WTC11 (cell line): Measurements from ENCODE around the gene GABBR2. TPM values are rescaled to one million over a fixed set of nuclear protein-coding genes. Genes with fewer than 3 reads are reported as not detected.

Experiments used
- ATAC-seq: fragments of 200-7000 bp; cut with Tn5 transposase; 2 replicates; pipeline ENCODE4 v1.10.0; 2021; ENCODE audit warnings: mild to moderate bottlenecking, moderate library complexity
- CTCF ChIA-PET: fragments of 300-600 bp; sonication (Branson Sonifier 250); formaldehyde crosslinking; loops from one replicate; lab custom pipeline; 2021; ENCODE audit warnings: antibody characterized with exemption; lab: Charles Lee
- POLR2A ChIA-PET: fragments of 350-600 bp; sonication (Branson Sonifier 250); formaldehyde crosslinking; loops from one replicate; lab custom pipeline; 2021; ENCODE audit warnings: antibody characterized with exemption; lab: Charles Lee
- DNase-seq: peaks from one replicate; pipeline ENCODE4 v3.0.0; 2021; ENCODE audit warnings: low spot score
- H3K27ac Mint-ChIP-seq: 2 replicates; pipeline ENCODE4 v1.8.0; 2021; ENCODE audit warnings: mixed read lengths
- H3K27me3 Mint-ChIP-seq: 2 replicates; pipeline ENCODE4 v1.8.0; 2021; ENCODE audit warnings: low read depth, mild to moderate bottlenecking, moderate library complexity, mixed read lengths
- H3K36me3 Mint-ChIP-seq: 2 replicates; pipeline ENCODE4 v1.8.0; 2021; ENCODE audit warnings: mixed read lengths
- H3K4me1 Mint-ChIP-seq: 2 replicates; pipeline ENCODE4 v1.8.0; 2022; ENCODE audit warnings: mixed read lengths
- H3K4me3 Mint-ChIP-seq: 2 replicates; pipeline ENCODE4 v1.8.0; 2021; ENCODE audit warnings: mild to moderate bottlenecking, moderate library complexity, mixed read lengths
- H3K9me3 Mint-ChIP-seq: 2 replicates; pipeline ENCODE4 v1.8.0; 2021; ENCODE audit warnings: mixed read lengths
- ARID4B ChIP-seq: sonication (generic); formaldehyde crosslinking; IDR thresholded peaks from 2 replicates; pipeline ENCODE4 v1.8.0; 2023; ENCODE audit warnings: missing genetic modification reagents, mild to moderate bottlenecking, borderline replicate concordance
- CDX4 ChIP-seq: fragments of 250-450 bp; sonication (Bioruptor Pico); IDR thresholded peaks from 2 replicates; pipeline ENCODE4 v1.9.0; 2021; ENCODE audit warnings: moderate library complexity, mild to moderate bottlenecking, inconsistent platforms, borderline replicate concordance
- EMX1 ChIP-seq: fragments of 250-450 bp; sonication (Bioruptor Pico); IDR thresholded peaks from 2 replicates; pipeline ENCODE4 v1.8.0; 2021; ENCODE audit warnings: mild to moderate bottlenecking
- ESRRA ChIP-seq: sonication (generic); formaldehyde crosslinking; IDR thresholded peaks from 2 replicates; pipeline ENCODE4 v1.8.1; 2022; ENCODE audit warnings: mild to moderate bottlenecking, missing genetic modification reagents, borderline replicate concordance
- ETV6 ChIP-seq: sonication (generic); formaldehyde crosslinking; IDR thresholded peaks from 2 replicates; pipeline ENCODE4 v1.8.1; 2022; ENCODE audit warnings: mild to moderate bottlenecking, missing genetic modification reagents
- GTF2I ChIP-seq: fragments of 250-450 bp; sonication (Bioruptor Pico); conservative IDR thresholded peaks from 2 replicates; pipeline ENCODE4 v1.4.0; 2021; ENCODE audit warnings: mild to moderate bottlenecking
- HMGA2 ChIP-seq: fragments of 250-450 bp; sonication (Bioruptor Pico); IDR thresholded peaks from 2 replicates; pipeline ENCODE4 v1.4.0; 2021; ENCODE audit warnings: mild to moderate bottlenecking, moderate library complexity
- JAZF1 ChIP-seq: fragments of 250-450 bp; sonication (Bioruptor Pico); IDR thresholded peaks from 2 replicates; pipeline ENCODE4 v1.9.0; 2021; ENCODE audit warnings: moderate library complexity, mild to moderate bottlenecking, inconsistent platforms
- KAT7 ChIP-seq: sonication (generic); formaldehyde crosslinking; IDR thresholded peaks from 2 replicates; pipeline ENCODE4 v1.8.1; 2023; ENCODE audit warnings: missing genetic modification reagents, mild to moderate bottlenecking, borderline replicate concordance
- MAX ChIP-seq: sonication (generic); formaldehyde crosslinking; IDR thresholded peaks from 2 replicates; pipeline ENCODE4 v1.8.0; 2022; ENCODE audit warnings: mild to moderate bottlenecking, missing genetic modification reagents
- MXD4 ChIP-seq: fragments of 250-450 bp; sonication (Bioruptor Pico); IDR thresholded peaks from 2 replicates; pipeline ENCODE4 v1.8.0; 2021; ENCODE audit warnings: mild to moderate bottlenecking, moderate library complexity, borderline replicate concordance
- MYBL2 ChIP-seq: sonication (generic); formaldehyde crosslinking; IDR thresholded peaks from 2 replicates; pipeline ENCODE4 v1.8.1; 2023; ENCODE audit warnings: mild to moderate bottlenecking, moderate library complexity, missing genetic modification reagents
- NR3C1 ChIP-seq: sonication (generic); formaldehyde crosslinking; conservative IDR thresholded peaks from 2 replicates; pipeline ENCODE4 v1.8.1; 2023; ENCODE audit warnings: low read depth, mild to moderate bottlenecking, missing genetic modification reagents
- PRRX2 ChIP-seq: fragments of 250-450 bp; sonication (Bioruptor Pico); IDR thresholded peaks from 2 replicates; pipeline ENCODE4 v1.8.0; 2021; ENCODE audit warnings: mild to moderate bottlenecking
- RORB ChIP-seq: fragments of 250-450 bp; sonication (Bioruptor Pico); IDR thresholded peaks from 2 replicates; pipeline ENCODE4 v1.9.0; 2021; ENCODE audit warnings: mild to moderate bottlenecking
- SMAD3 ChIP-seq: sonication (generic); formaldehyde crosslinking; IDR thresholded peaks from 2 replicates; pipeline ENCODE4 v1.8.0; 2022; ENCODE audit warnings: missing genetic modification reagents, mild to moderate bottlenecking, borderline replicate concordance
- SOX15 ChIP-seq: fragments of 250-450 bp; sonication (Bioruptor Pico); IDR thresholded peaks from 2 replicates; pipeline ENCODE4 v1.9.0; 2021; ENCODE audit warnings: mild to moderate bottlenecking
- USF2 ChIP-seq: sonication (generic); formaldehyde crosslinking; IDR thresholded peaks from 2 replicates; pipeline ENCODE4 v1.8.1; 2023; ENCODE audit warnings: mild to moderate bottlenecking, missing genetic modification reagents, moderate library complexity
- ZBTB21 ChIP-seq: sonication (generic); formaldehyde crosslinking; IDR thresholded peaks from 2 replicates; pipeline ENCODE4 v1.8.1; 2023; ENCODE audit warnings: mild to moderate bottlenecking, missing genetic modification reagents, borderline replicate concordance
- ZMAT4 ChIP-seq: fragments of 250-450 bp; sonication (Bioruptor Pico); IDR thresholded peaks from 2 replicates; pipeline ENCODE4 v1.9.0; 2021; ENCODE audit warnings: mild to moderate bottlenecking
- ZNF317 ChIP-seq: sonication (generic); formaldehyde crosslinking; IDR thresholded peaks from 2 replicates; pipeline ENCODE4 v1.8.1; 2023; ENCODE audit warnings: low read depth, mild to moderate bottlenecking, moderate library complexity, missing genetic modification reagents, borderline replicate concordance
- ZNF425 ChIP-seq: fragments of 250-450 bp; sonication (Bioruptor Pico); conservative IDR thresholded peaks from 2 replicates; pipeline ENCODE4 v1.9.0; 2021; ENCODE audit warnings: mild to moderate bottlenecking
- ZSCAN18 ChIP-seq: fragments of 250-450 bp; sonication (Bioruptor Pico); IDR thresholded peaks from 2 replicates; pipeline ENCODE4 v2.1.2; 2022; ENCODE audit warnings: mild to moderate bottlenecking, moderate library complexity
- total RNA-seq: library from RNA; stranded (reverse); gene quantifications from 3 replicates; pipeline ENCODE4 v1.2.3, GENCODE V29; 2021

The GABBR2 gene
- total RNA-seq, 1 experiment from 2014 or later, result 0.92 TPM

- H3K4me1 Mint-ChIP-seq, result no peaks in the 10 kb centered on the region
- H3K27ac Mint-ChIP-seq, result no peak overlapping the region
- peaks cover 25% of the 10 kb centered on the region for H3K9me3 Mint-ChIP-seq
- TF ChIP-seq PRRX2 (CRISPR knock-in tag) (no peak), MXD4 (CRISPR knock-in tag) (no peak), ZMAT4 (no peak), NR3C1 (CRISPR knock-in tag) (no peak), MAX (CRISPR knock-in tag) (no peak), ESRRA (no peak), ZNF425 (no peak), SMAD3 (no peak), EMX1 (CRISPR knock-in tag) (no peak), RORB (CRISPR knock-in tag) (no peak), ARID4B (no peak), KAT7 (CRISPR knock-in tag) (no peak), SOX15 (CRISPR knock-in tag) (no peak), USF2 (no peak), ZBTB21 (no peak), HMGA2 (CRISPR knock-in tag) (no peak)
- ChIA-PET CTCF (no interaction called here), POLR2A (no interaction called here)
- ATAC-seq, result no peak
- H3K4me3 Mint-ChIP-seq, result no peak overlapping the region
- H3K36me3 Mint-ChIP-seq, result peaks cover 13% of the 10 kb centered on the region
- no peak for DNase-seq
- no peaks in the 10 kb centered on the region; the same call in 1 of the 2 replicates for H3K27me3 Mint-ChIP-seq
These were observed 339.7 kb downstream of the GABBR2 start for GRCh38 chr9:98369066-98369425.

- CTCF ChIA-PET, result no interaction called here
- no peak overlapping the region for H3K27ac Mint-ChIP-seq
- peaks cover 13% of the 10 kb centered on the region for H3K36me3 Mint-ChIP-seq
- no peak for TF ChIP-seq ZSCAN18 (CRISPR knock-in tag)
- TF ChIP-seq JAZF1 (CRISPR knock-in tag), result no peak
- no peak for TF ChIP-seq MYBL2 (CRISPR knock-in tag)
- TF ChIP-seq CDX4 (CRISPR knock-in tag), result no peak
- no peak for TF ChIP-seq ETV6 (CRISPR knock-in tag)
- no peak for TF ChIP-seq GTF2I (CRISPR knock-in tag)
- no peak for TF ChIP-seq EMX1 (CRISPR knock-in tag)
- no peak for TF ChIP-seq ZNF317 (CRISPR knock-in tag)
- no peak overlapping the region for H3K4me3 Mint-ChIP-seq
- H3K27me3 Mint-ChIP-seq, result no peaks in the 10 kb centered on the region; the same call in 1 of the 2 replicates
- DNase-seq, result no peak
- ATAC-seq, result no peak
- POLR2A ChIA-PET, result no interaction called here
- peaks cover 25% of the 10 kb centered on the region for H3K9me3 Mint-ChIP-seq
- H3K4me1 Mint-ChIP-seq, result no peaks in the 10 kb centered on the region
These were observed 340.2 kb downstream of the GABBR2 start for GRCh38 chr9:98368366-98369065.
